Tibial nerve (tissue), 4 donors: Measurements from ENCODE around the gene RCN2. TPM values are rescaled to one million over a fixed set of nuclear protein-coding genes. Genes with fewer than 3 reads are reported as not detected.

Source experiments
- DNase-seq, 2 donors: peaks; one replicate each; pipeline ENCODE4 v3.0.0-alpha.2; 2019; ENCODE audit warnings: low spot score in 2 of 2
- H3K27ac ChIP-seq, 4 donors: fragments of 200-600 bp; sonication (generic) in 3 of 4; one replicate each; pipeline ENCODE4 v1.5.1; 2017 to 2019; ENCODE audit warnings: mild to moderate bottlenecking in 1 of 4
- H3K27me3 ChIP-seq, 2 donors: fragments of 200-600 bp; sonication (generic) in 1 of 2; one replicate each; pipeline versions ENCODE4 v1.5.1 to v1.6.0; 2017 to 2019
- H3K36me3 ChIP-seq, 3 donors: fragments of 200-600 bp; sonication (generic); one replicate each; pipeline ENCODE4 v1.5.1; 2018 to 2019
- H3K4me1 ChIP-seq, 4 donors: fragments of 200-600 bp; sonication (generic) in 3 of 4; one replicate each; pipeline ENCODE4 v1.5.1; 2017 to 2019
- H3K4me3 ChIP-seq, 4 donors: fragments of 200-600 bp; sonication (generic) in 3 of 4; one replicate each; pipeline ENCODE4 v1.5.1; 2017 to 2019; ENCODE audit warnings: mild to moderate bottlenecking in 1 of 4, moderate library complexity in 1 of 4
- H3K9me3 ChIP-seq, 4 donors: fragments of 200-600 bp; sonication (generic) in 3 of 4; one replicate each; pipeline ENCODE4 v1.5.1; 2017 to 2019
- EP300 ChIP-seq, 2 donors: sonication (generic); formaldehyde crosslinking; IDR thresholded peaks; one replicate each; pipeline ENCODE4 v1.6.1; 2017; ENCODE audit warnings: antibody characterized with exemption in 2 of 2, mild to moderate bottlenecking in 1 of 2
- POLR2A ChIP-seq, 2 donors: fragments of 450-650 bp; IDR thresholded peaks; one replicate each; pipeline ENCODE4 v1.6.1; 2017; ENCODE audit warnings: antibody characterized with exemption in 2 of 2, mild to moderate bottlenecking in 2 of 2, moderate library complexity in 2 of 2
- WGBS, 2 donors: methylation state at CpG; one replicate each; pipeline ENCODE4 v1.1.5; 2018; 5-methylcytosine and 5-hydroxymethylcytosine counted together
- total RNA-seq, 4 donors: library from RNA; depleted of rRNA; stranded (reverse); fragments of >200 nt; gene quantifications; one replicate each; pipeline ENCODE4 v1.1.0, GENCODE V29; 2016
- TF ChIP-seq, protein P1 (sequence below), 5 experiments: fragments of 200-600 bp in 3 of 5; fragments of 450-650 bp in 2 of 5; sonication (generic) in 3 of 5; IDR thresholded peaks; one replicate each; pipeline ENCODE4 v1.5.1; 2016 to 2019; ENCODE audit warnings: antibody characterized with exemption in 5 of 5, mild to moderate bottlenecking in 3 of 5, moderate library complexity in 2 of 5

The RCN2 gene
- total RNA-seq, 4 donors from 2014 or later: 29.7 to 59.7 (median 43.8) TPM

DNA sequence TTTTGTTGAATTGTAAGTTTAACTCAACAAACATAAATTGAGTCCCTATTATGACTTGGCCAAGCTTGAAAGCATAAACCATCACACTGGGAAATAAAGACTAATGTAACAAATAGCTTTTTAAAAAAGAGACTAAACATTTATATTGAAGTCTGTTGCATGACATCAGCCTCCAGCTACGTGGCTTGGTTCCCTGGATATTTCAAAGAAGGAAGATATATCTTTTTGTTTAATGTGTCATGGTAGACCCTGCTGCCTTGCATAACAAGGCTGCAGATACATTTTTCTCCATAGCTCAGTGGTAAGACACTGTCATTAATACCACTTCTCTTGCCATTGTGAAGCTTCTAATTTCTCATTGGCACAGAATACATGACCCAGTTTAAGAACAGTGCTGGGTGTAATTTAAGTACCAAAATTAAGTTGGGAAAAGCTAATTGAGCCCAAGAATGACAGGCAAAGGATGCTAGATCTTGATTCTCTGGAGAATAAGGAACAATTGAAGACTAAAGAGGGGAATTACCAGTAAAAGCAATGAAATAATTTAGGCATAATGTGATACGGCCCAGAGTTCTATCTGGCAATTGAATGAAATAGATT, 14.0 kb downstream of the RCN2 start:
- H3K27ac ChIP-seq: no peak overlapping the region
- H3K4me1 ChIP-seq: peaks cover 0 to 16% (median 0%) of the 10 kb centered on the region in 4 donors
- no peaks in the 10 kb centered on the region for H3K9me3 ChIP-seq
- no peaks in the 10 kb centered on the region for H3K27me3 ChIP-seq
- 70% methylated on average over 2 of the region's 2 CpGs for WGBS, 2 donors
- TF ChIP-seq, protein P1, sequence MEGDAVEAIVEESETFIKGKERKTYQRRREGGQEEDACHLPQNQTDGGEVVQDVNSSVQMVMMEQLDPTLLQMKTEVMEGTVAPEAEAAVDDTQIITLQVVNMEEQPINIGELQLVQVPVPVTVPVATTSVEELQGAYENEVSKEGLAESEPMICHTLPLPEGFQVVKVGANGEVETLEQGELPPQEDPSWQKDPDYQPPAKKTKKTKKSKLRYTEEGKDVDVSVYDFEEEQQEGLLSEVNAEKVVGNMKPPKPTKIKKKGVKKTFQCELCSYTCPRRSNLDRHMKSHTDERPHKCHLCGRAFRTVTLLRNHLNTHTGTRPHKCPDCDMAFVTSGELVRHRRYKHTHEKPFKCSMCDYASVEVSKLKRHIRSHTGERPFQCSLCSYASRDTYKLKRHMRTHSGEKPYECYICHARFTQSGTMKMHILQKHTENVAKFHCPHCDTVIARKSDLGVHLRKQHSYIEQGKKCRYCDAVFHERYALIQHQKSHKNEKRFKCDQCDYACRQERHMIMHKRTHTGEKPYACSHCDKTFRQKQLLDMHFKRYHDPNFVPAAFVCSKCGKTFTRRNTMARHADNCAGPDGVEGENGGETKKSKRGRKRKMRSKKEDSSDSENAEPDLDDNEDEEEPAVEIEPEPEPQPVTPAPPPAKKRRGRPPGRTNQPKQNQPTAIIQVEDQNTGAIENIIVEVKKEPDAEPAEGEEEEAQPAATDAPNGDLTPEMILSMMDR (IDR thresholded peaks at IDR 0.05): no peak
- TF ChIP-seq EP300 (IDR thresholded peaks at IDR 0.05): no peak
- no peak for TF ChIP-seq POLR2A (IDR thresholded peaks at IDR 0.05)
- H3K36me3 ChIP-seq: peaks cover 0 to 44% (median 0%) of the 10 kb centered on the region in 3 donors
- DNase-seq: no peak
- no peak overlapping the region for H3K4me3 ChIP-seq

DNA sequence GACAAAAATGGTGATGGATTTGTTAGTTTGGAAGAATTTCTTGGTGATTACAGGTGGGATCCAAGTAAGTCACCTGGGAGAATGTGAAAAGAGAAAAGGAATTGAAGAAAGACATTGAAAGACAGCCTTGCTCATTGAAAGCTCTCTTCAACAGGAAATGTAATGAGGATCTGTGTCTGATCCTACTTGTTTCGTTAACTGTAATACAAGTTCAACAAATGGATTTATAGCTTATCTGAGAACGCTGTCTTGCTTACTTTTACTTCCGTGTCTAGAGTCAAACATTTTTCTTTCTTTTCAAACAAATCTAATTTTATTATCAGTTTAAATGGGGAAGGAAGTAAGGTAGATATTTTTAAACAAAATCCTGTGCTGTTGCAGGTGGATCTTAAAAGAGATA, 15.9 kb downstream of the RCN2 start:
- Histone ChIP-seq H3K36me3 (peaks cover 0 to 50% (median 0%) of the 10 kb centered on the region in 3 donors), H3K27ac (no peak overlapping the region)
- 84% methylated on average over 3 of the region's 3 CpGs for WGBS, 2 donors

DNA sequence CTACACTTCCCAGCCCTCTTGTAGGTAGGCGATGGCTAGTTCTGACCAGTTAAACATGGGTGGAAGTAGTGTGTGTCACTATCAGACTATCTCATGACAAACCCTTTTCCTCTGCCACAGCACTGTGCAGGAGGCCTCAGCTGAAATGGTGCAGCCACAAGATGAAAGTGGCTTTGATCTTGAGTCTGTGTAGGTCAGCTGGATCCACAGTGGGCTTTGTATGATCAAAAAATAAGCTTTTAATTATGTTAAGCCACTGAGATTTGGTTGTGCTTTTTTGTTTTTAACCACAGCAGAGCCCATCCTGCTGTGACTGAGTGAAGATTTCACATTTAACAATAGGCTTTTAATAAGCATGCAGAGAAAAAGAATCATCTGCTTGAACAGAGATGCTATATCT, 19.7 kb downstream of the RCN2 start:
- no peak for DNase-seq
- Histone ChIP-seq H3K27me3 (no peaks in the 10 kb centered on the region), H3K4me3 (no peak overlapping the region), H3K4me1 (peaks cover 0 to 7% (median 0%) of the 10 kb centered on the region in 4 donors), H3K27ac (no peak overlapping the region), H3K9me3 (no peaks in the 10 kb centered on the region), H3K36me3 (peaks cover 0 to 35% (median 0%) of the 10 kb centered on the region in 3 donors)
- 83 to 86% methylated on average over 1 of the region's 1 CpG for WGBS, 2 donors
- TF ChIP-seq POLR2A (IDR thresholded peaks at IDR 0.05) (no peak), EP300 (IDR thresholded peaks at IDR 0.05) (no peak)
- TF ChIP-seq, protein P1 (IDR thresholded peaks at IDR 0.05): no peak

More for the DNA sequence above, 15.9 kb downstream of the RCN2 start:
- DNase-seq: no peak
- Histone ChIP-seq H3K9me3 (no peaks in the 10 kb centered on the region), H3K27me3 (no peaks in the 10 kb centered on the region), H3K4me3 (no peak overlapping the region), H3K4me1 (peaks cover 0 to under 1% (median 0%) of the 10 kb centered on the region in 4 donors)
- TF ChIP-seq, protein P1 (IDR thresholded peaks at IDR 0.05): no peak
- no peak for TF ChIP-seq POLR2A (IDR thresholded peaks at IDR 0.05)

DNA sequence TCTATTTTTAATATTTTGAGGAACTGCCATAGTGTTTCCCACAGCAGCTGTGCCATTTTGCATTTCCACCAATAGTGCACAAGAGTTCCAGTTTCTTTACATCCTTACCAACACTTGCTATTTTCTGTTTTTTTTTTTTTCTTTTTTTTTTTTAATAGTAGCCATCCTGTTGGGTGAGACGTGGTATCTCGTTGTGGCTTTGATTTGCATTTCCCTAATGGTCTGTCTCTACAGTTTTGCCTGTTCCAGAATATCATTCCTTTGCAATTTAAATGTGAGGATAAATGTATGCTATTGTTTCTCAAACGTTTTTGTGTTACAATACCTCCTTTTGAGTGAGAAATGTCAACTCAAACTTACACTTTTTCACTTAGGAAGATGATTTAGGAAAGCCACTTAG, 22.4 kb downstream of the RCN2 start:
- Histone ChIP-seq H3K4me3 (no peak overlapping the region), H3K36me3 (peaks cover 0 to 15% (median 0%) of the 10 kb centered on the region in 3 donors), H3K27ac (no peak overlapping the region), H3K4me1 (peaks cover 0 to 7% (median 0%) of the 10 kb centered on the region in 4 donors), H3K9me3 (no peaks in the 10 kb centered on the region), H3K27me3 (no peaks in the 10 kb centered on the region)
- no peak for DNase-seq
- 31 to 37% methylated on average over 3 of the region's 3 CpGs for WGBS, 2 donors
- TF ChIP-seq EP300 (IDR thresholded peaks at IDR 0.05) (no peak), POLR2A (IDR thresholded peaks at IDR 0.05) (no peak)
- TF ChIP-seq, protein P1 (IDR thresholded peaks at IDR 0.05): no peak

DNA sequence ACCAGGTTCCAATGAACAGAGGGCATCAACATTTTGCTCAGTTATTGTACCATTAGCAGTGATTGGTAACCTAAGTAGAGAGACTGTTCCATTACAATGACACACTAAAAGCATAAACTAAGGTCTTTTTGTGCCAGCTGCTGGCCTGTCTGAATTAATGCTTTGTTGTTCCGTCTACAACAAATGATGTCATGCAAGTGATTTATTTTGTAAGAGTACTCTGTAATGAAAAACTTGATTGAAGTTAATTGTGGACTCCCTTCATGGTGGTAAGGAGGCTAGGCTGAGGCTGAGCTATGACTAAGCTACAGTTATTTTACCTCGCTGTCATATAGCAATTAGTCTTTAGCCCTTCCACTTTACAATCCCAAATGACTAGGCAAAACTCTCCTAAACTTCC, 23.2 kb downstream of the RCN2 start:
- DNase-seq: no peak
- WGBS, 2 donors: 37 to 47% methylated on average over 2 of the region's 2 CpGs
- peaks cover 0 to 7% (median 0%) of the 10 kb centered on the region in 4 donors for H3K4me1 ChIP-seq
- peaks cover 0 to 13% (median 0%) of the 10 kb centered on the region in 3 donors for H3K36me3 ChIP-seq
- TF ChIP-seq POLR2A (IDR thresholded peaks at IDR 0.05) (no peak), EP300 (IDR thresholded peaks at IDR 0.05) (no peak)
- TF ChIP-seq, protein P1 (IDR thresholded peaks at IDR 0.05): no peak
- H3K4me3 ChIP-seq: no peak overlapping the region
- H3K27me3 ChIP-seq: no peaks in the 10 kb centered on the region
- no peaks in the 10 kb centered on the region for H3K9me3 ChIP-seq
- peak overlapping the region in 1 of 4 donors; percentile 20 for H3K27ac ChIP-seq
